Stimulated activated CD8-positive, alpha-beta memory T cell treated with anti-CD3 and anti-CD28 coated beads, Interleukin-7, amount 100 ng/mL, for 48 hours (primary cell): ENCODE results near the gene JAZF1.
"Not testable (repeated sequence)": the region's sequence is repeated elsewhere in the genome, so short reads cannot be mapped to it uniquely, and the experiment has no call there.

Experiments used
- DNase-seq, 2 donors: peaks; one replicate each; pipeline ENCODE4 v3.0.0-alpha.2; 2020; ENCODE audit warnings: low read depth in 1 of 2; ENCODE audit errors: extremely low read depth in 1 of 2

JAZF1 gene

DNA sequence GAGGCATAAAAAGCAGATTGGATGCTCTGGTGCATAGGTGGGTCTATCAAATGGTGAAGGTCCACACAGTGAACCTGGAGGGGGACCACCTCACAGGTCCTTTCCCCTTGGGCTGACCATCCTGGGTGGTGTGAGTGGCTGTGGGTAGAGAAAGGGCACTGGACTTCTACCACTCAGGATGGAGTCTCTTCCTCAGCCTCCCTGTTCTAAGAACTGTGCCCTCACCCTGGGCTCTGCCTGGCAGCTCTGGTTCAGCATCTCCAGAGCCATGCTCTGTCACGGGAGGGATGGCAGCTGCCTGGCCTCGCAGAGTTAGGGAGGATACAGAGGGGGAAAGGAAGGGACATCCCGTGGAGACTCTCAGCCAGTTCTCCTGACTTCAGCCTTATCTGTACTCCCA lies 318.8 kb downstream of the JAZF1 start:
- DNase-seq = no peak

DNA sequence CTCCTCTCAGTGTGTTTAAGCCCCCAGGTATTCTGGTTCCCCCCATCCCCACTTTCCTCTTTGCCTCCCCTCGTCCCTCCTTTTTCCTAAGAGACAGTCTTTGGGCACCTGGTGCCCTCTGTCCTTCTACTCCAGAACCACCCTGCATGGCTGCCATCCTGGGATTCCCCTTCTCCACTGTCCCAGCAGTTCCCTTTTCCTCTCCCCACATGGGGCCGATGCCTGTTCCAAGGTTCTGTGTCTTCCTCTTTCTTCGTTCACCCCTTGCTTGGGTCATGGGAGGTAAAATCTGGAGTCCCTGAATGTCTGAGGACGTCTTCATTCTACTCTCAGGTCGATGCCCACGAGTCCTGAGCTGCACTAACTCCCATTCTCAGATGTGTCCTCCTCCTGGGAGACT lies 319.8 kb downstream of the JAZF1 start:
- DNase-seq = no peak

DNA sequence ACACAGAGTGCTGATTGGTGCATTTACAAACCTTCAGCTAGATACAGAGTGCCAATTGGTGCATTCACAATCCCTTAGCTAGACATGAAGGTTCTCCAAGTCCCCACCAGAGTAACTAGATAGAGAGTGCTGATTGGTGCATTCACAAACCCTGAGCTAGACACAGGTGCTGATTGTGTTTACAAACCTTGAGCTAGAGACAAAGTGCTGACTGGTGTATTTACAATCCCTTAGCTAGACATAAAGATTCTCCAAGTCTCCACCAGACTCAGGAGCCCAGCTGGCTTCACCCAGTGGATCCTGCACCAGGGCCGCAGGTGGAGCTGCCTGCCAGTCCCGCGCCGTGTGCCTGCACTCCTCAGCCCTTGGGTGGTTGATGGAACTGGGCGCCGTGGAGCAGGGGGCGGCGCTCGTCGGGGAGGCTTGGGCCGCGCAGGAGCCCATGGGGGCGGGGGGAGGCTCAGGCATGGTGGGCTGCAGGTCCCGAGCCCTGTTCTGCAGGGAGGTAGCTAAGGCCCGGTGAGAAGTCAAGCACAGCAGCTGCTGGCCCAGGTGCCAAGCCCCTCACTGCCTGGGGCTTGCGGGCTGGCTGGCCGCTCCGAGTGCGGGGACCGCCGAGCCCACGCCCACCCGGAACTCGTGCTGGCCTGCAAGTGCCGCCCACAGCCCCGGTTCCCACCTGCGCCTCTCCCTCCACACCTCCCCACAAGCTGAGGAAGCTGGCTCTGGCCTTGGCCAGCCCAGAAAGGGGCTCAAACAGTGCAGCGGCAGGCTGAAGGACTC lies 323.7 kb downstream of the JAZF1 start:
- DNase-seq = not testable (repeated sequence)

DNA sequence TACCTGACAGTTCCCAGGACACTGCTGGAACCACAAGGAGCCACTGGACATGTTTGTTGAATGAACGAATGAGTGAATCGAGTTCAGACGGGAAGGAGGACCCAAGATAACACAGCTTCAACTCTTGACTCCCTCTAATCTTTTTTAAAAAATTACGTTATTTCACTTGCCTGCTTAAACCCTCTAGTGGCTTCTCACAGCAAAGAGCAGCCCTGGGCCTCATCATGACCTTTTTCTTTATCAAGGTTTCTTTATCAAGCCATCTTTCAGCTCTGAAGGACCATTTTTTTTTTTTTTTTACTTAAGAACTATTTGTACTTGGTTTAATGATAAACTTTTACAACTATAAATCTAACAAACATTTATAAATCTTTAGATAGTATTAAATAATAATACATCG lies 330.1 kb downstream of the JAZF1 start:
- no peak for DNase-seq

DNA sequence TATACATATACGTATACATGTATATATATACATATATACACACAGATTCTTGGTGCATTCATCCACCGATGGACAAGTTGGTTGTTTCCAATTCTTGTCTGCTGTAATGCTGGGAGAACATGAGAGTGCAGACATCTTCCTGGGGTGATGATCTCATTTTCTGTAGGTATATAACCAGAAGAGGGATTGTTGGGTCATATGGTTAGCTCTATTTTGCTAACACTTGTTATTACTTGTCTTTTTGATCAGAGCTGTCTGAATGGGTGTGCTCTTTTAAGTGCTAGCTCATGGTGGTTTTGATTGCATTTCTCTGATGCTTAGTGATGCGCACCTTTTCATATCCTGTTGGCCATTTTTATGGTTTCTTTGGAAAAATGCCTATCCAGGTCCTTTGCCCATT lies 334.2 kb downstream of the JAZF1 start:
- no peak for DNase-seq

DNA sequence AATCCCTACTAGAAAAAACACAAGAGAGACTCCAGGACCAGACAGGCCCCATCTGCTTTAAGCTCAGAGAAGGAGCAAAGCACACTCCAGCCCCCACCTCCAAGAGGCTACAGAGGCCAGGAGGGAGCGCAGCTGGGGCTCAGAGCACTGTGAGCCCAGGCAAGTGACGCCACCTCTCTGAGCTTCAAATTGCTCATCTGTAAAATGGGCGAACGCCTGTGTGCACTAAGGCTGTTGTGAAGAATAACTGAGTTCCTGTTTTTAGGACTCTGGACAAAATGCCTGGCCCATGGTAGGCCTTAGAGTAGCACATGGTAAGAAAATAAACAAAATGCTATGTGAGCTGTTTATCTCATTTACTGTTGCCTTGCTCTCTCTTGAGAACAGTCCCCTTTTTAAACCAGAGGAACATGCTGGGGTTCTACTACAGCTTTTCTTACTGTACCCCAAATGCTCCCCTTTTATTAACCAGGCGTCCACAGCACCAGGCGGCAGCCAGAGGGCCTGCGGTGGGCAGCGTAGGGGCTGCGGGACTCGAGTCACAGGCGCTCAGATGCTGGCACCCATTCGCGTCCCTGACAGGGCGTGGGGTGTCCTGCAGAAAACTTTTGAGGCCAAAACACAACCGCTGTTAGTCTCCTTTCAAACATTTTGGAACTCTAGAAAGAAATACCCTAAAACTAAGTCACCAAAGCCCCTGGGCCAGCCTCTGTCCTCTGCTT lies 336.9 kb downstream of the JAZF1 start:
- no peak for DNase-seq

DNA sequence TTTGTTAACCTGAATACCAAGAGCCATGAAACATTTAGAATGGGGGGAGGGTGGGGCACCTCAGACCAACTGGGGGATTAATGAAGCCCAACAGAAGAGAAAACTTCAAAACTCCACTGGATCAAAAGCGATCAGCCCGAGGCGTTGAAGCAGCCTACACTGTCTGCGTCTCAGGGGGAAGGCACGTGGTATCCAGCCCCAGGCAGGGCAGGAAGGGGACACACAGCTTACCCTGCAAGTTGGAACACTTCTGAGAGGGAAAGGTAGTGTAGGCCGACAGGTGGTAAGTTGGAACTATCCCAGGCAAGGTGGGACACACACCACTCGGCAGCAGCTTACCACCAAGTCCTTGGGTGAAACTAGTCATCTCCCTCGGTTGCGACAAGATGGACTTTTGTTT lies 337.7 kb downstream of the JAZF1 start:
- no peak for DNase-seq

DNA sequence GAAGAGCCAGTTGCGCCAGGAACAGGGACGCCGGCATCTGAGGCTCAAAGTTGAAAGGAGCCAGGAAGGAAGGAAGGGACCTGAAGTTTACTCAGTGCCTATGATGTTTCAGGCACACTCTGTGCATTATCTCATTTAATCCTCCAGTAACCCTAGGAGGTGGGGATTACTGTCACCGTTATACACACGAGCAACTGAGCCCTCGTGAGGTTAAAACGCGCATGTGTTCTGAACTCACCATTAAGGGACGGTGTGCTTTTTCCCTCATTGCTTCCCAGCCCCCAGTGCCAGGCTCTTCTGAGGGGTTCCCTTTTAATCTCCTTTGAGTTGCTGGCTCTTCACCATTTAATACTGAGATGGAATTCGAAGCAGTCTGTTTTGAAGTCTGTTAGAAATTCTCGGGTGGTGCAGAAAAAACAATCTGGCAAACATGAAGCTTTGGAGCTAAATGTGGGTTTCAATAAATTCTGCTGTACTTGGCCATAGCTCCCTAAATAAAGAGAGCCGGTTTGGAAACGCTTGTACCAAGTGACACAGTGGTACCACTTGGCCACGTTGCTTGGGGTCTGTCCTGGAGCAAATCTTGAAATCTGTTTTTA lies 338.4 kb downstream of the JAZF1 start:
- no peak for DNase-seq

DNA sequence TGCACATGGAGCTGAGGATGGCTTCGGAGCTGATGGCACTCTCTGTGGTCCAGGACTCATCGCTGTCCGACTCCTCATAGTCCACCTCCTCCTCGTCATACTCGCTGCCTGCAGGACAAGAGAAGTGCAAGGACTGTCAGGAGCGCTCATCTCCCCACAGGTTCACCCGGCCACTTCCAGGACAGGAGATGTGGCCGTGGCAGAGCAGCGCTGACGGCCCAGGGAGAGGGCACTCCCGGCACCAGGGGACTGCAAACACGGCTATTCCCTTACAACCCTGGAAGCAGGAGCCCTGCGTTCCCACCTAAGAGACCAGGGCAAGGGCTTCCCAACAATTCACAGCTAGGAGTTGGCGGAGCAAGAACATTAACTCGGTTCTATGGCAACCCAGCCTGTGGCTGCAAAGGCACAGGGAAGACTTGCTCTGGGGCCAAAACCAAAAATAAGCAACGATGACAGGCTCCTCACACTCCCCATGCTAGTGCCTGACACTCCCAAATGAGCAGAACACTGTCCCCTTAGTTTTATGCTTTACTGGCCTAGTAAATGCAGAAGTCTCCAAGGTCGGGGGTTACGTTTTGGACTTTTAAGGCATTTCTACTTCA lies 339.7 kb downstream of the JAZF1 start:
- no peak for DNase-seq

DNA sequence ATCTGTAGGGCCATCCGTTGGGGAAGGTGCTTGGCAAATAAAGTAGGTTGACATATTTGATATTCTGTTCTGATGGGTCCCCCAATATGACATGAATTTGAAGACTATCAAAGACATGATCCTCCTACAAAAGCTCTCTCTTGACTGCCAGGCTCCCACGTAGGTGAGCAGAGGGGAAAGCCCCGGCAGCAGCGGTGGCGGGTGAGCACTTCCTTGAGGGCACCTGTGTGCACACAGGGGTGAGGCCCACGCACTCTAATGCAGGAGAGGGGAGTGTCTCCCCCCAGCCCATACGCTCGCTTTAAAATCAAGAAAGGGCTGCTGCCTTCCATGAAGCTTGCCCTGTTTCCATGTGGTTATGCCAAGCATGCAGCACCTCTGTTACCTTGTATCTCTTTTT lies 340.3 kb downstream of the JAZF1 start:
- peak in 1 of 2 donors; percentile 8 for DNase-seq

DNA sequence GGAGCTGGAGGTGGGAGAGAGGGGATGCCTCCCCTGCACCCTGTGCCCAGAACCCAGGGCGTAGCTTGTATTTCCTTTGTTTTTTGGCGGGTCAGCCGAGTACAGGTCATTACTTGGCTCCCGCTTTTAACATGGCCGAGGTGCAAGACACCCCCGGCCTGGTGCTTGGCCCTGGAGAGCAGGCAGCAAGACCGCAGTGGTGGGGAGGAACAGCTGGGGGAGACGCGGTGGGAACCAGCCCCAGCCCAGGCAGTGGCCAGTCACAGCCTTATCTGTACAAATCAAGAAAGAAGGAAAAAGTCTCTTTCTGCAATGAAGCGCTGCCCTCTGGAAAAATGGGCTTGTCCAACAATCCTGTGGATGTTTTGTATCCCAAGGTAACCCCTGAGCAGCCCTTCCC lies 341.5 kb downstream of the JAZF1 start:
- no peak for DNase-seq

DNA sequence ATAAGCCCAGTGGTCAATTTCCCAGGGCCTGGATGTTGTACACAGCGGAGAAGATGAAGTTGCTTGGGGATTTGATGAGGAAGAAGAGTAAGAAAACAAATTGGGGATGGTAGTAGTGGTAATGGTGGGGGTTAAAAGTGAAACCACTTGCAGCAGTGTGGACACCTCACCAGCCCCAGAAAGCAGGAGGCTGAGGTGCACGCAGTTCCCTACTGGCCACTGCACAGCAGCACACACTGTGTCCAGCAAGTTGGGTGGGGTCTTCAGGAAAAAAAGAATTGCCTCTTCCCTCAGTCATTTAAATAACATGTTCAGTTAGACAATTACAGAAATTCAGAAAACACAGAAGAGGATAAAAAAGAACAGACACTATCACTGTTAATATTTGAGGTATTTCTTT lies 344.1 kb downstream of the JAZF1 start:
- DNase-seq = no peak

DNA sequence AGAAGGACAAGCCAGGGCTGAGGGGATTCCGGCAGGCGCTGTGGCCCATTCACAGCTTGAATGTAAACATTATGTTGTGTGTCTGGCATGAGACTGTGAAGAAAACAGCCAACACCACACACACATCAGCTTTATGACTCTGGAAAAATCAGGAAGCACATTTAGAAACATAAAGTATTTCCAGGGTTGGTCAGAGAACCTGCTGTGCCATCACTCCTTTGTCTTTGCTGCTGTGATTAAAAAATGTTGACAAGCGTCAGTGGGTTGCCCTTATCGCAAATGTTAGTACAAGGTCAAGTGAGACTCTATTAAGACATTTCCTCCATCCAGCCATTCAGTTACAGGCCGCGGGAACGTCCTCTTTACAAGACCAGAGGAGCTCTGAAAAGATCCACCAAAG lies 345.2 kb downstream of the JAZF1 start:
- DNase-seq = no peak

DNA sequence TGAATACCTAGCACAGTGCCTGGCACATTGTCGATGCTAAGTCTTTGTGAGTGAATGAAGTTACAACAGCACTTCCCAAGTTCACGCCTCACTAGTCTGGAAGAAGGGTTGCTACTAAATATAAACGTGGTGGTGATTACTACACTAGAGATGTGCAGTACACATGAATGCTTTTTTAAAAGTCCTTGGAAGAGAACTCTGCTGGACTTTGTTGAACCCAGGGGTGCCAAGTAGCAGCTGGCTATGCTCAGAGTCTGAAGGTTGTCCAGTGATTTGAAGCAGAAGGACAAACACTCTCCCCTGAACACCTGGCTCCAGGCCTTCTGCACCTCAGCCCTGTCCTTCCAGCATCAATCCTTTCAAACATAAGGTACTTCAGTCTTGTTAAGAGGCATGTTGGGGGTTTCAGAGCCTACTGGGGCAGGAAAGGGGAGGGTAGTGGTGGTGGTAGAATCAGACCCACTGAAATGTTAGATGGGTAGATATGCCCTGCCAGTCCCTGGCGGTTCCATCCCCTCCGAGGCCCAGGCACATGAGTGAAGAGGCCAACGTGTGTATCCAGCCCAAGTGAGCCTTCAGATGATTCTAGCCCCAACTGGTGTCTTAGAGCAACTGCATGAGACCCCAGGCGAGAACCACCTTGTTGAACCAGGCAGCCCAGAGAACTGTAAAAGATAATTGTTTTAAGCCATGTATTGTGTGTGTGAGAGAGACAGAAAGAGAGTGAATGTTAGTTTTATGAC lies 346.2 kb downstream of the JAZF1 start:
- DNase-seq = no peak

DNA sequence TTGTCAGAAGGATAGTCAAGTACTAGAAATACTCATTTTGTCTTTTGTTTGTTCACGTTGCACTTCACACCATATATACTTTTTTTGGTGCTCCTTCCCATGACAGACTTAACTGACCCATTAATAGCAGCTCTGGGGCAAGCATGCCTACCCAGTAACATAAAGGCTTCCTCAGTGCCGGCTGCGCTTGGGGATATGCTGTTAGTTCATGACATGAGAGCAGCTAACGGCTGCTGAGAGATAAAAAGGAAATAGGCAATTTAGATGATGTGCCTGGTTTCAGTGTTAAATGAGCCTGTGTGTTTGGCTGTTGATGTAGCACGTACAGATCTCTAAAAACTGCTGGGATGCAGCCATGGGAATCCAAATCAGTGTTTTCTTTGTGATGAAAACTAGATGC lies 354.2 kb downstream of the JAZF1 start:
- DNase-seq = no peak

DNA sequence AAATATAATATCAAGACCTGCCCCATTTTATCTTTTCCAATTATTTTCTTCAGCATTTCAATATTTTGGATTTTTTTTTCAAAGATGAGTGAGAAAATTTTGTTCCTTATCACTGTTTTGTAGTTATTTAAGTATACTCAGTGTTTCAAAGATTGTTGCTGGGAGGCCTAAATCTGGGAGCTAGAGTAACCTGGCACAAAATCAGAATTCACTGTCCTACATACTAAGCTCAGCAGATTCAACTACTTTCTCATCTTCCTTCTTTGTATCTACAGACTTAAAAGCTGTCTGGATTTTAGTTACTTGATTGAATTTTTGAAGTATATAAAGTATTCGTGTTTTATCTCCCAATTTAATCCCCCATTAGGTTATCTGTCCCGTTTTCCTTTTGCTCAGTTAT lies 354.7 kb downstream of the JAZF1 start:
- DNase-seq = no peak

DNA sequence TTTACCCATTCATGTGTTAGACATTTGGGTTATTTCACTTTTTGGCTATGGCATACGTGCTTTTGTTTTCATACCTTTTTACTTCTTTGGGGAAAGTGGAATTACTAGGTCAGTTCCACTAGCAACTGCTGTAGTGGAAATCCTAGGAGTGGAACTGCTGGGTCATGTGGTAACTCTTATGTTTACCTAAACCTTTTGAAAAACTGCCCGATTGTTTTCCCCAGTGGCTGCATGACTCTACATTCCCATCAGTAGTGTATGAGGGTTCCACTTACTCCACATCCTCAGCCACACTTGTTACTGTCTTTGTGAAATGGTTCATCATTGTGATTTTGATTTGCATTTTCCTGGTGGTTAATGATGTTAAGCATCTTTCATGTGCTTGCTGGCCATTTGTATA lies 358.4 kb downstream of the JAZF1 start:
- DNase-seq = no peak

DNA sequence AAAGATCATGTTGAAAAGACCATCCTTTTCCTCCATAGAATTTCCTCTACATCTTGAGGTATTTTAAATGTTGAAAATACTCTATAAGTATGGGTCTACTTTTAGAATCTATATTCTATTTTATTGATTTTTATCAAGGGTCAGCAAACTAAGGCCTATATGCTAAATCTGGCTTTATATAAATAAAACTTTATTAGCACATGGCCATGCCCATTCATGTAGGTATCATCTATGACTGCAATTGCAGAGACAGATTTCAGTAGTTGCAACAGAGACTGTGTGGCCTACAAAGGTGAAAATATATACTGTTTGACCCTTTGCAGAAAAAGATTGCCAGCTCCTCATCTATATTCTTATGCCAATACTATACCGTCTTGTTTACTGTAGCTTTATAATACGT lies 367.9 kb downstream of the JAZF1 start:
- no peak for DNase-seq

DNA sequence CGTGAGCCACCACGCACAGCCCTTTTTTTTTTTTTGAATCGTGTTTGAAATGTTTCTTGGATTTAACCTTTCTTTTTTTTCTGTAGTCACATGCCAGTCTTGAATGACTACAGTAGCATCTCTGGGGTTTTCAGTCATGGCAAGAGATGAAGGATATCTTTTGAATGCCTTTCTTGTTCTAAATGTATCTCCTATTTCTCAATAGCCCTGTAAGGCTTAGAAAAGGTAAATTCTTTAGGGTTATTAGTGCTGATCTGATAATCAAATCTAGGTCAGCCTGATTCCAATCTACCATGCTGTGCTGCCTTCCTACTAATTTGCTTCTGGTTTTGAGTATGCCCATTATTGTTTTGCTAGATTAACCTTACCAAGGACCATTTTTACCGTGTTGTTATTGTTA lies 370.4 kb downstream of the JAZF1 start:
- no peak for DNase-seq

DNA sequence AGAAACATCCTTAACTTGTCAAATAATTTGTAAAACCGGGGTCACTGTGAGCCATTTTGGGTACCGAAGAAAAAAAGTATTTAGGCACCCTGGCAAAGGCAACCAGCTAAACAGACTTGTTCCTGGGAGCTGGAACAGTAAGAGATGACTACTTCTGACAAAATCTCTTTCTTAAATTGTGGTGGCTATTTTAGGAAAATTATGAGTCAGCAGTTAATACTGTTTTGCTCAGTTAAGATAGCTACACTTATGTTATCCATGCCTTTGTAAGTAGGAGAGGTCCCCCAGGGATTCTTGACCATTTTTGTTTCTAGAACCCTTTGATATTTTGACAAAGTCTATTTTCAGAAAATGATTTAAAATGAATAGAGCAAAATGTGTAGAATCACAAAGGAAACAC lies 372.0 kb downstream of the JAZF1 start:
- no peak for DNase-seq

DNA sequence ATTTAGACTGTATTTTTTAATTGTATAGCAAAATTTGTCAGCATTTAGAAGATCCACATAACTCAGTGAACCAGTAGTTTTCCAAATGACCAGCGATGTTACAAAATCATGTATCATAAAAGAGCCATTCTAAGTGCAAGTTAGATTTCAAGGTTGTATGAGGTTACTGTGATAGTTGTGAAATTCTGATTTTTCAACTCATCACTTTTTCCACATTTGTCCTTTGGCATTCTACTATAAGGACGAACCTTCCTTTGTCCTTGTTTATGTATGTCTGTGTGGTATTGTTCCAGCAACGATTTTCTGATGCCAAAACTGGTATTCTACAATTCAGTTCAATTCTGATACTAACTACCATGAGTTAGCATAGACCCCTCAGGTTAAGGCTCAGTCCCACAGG lies 376.5 kb downstream of the JAZF1 start:
- no peak for DNase-seq
